GM12801 (cell line): Measurements from ENCODE around the gene ASPG.

Source experiments
- TF ChIP-seq, protein P1 (sequence below): IDR thresholded peaks from one replicate; pipeline ENCODE4 v1.5.1; 2011; ENCODE audit warnings: control low read depth; ENCODE audit not compliant: insufficient read length; ENCODE audit errors: extremely low read depth

Gene ASPG

GRCh38 chr14:104085889-104086201, 345 bp downstream of the ASPG start:
- TF ChIP-seq, protein P1, sequence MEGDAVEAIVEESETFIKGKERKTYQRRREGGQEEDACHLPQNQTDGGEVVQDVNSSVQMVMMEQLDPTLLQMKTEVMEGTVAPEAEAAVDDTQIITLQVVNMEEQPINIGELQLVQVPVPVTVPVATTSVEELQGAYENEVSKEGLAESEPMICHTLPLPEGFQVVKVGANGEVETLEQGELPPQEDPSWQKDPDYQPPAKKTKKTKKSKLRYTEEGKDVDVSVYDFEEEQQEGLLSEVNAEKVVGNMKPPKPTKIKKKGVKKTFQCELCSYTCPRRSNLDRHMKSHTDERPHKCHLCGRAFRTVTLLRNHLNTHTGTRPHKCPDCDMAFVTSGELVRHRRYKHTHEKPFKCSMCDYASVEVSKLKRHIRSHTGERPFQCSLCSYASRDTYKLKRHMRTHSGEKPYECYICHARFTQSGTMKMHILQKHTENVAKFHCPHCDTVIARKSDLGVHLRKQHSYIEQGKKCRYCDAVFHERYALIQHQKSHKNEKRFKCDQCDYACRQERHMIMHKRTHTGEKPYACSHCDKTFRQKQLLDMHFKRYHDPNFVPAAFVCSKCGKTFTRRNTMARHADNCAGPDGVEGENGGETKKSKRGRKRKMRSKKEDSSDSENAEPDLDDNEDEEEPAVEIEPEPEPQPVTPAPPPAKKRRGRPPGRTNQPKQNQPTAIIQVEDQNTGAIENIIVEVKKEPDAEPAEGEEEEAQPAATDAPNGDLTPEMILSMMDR = no peak

DNA sequence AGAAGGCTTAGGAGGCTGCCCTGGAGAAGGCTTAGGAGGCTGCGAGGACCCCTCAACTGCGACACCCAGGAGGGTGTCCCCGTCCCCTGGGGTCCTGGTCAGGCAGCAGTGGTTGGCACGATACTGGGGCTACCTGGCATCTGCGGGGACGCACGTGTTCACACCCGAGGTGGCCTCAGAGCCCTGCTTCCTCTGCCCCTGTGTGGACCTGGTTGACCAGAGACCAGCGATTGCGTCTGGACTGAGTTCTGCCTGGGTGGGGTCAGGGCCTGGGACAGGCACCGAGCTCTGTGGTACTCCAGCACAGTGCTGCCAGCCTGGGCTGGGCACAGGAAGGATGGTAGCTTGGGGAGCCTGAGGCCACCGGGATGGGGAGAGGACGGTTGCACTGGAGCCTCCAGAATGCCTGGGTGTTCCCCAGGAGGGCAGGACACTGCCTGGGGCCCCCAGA, 735 bp downstream of the ASPG start:
- TF ChIP-seq, protein P1 = no peak

GRCh38 chr14:104086661-104087461, 1.4 kb downstream of the ASPG start:
- TF ChIP-seq, protein P1 = no peak

- TF ChIP-seq, protein P1 = no peak
Observed at GRCh38 chr14:104087505-104087904, 2.0 kb downstream of the ASPG start.

DNA sequence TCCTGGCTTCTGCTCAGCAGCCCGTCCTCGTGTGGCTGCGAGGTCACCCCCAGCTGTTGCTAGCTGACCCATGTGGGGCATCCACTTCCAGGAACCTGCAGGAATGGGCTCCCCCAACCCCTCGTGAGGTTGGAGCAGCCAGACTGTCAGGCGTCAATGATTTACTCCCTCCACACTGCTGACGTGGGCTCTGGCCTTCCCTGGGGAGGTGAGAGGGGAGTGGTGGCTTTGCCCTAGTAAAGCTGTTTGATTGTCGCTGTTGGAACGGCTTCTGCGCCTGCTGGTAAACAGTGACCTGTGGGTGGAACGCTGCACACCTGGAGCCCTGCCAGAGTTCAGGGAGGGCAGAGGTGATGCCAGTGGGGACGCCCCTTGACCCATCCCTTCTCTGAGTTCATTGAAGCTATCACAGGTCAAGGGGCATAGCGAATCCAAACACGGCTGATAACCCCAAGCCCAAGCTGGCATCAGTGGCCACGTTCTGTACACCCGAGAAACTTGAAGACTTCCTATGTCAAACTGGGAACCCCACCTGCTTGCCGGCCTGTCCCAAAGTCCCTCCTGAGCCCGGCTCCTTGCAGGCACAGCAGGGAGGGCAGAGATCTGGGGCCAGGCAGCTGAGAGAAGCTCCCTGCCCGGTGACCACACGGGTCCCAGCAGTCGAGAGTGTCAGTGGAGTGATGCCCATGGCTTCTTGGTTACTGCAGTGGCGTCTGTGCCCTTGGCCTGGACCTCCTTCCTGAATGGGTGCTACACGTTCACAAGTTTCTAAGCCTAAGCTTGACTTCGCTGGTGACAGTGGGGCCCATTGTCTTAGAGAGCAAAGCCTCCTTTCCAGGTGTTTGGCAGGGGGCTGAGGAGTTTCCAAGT, 2.7 kb downstream of the ASPG start:
- TF ChIP-seq, protein P1 = no peak

DNA sequence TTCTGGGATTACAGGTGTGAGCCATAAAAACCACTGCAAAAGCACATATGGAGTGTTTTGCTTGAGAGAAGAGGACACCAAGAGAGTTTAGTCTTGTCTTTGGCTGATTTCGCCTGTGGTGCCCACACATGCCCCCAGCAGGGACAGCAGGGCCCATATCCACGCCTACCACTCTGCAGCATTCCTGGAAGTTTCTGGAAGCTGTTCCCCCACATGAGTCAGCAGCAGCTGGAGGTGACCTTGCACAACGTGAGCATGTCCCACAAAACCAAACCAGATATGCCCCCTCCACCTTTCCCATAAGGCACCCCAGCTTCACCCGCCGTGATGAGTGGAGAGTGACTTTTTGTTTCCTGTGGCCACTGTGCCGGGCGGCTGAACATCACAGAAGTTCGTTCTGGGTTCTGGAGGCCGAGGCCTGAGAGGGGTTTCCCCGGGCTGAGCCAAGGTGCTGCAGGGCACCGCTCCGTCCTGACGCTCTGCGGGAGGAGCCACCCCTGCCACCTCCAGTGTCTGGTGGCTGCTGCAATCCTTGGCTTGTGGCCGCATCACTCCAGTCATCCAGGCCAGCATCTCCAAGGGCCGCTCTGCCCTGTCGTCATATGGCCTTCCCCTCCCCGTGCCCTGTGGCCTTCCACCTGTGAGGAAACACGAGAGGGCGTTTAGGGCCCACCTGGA, 4.7 kb downstream of the ASPG start:
- TF ChIP-seq, protein P1 = no peak

GRCh38 chr14:104091061-104091926, 5.8 kb downstream of the ASPG start:
- TF ChIP-seq, protein P1 = no peak
